Bladder microvascular endothelial cell (primary cell): ENCODE measurements around the gene GLRA1. TPM values are rescaled to one million over a fixed set of nuclear protein-coding genes. Genes with fewer than 3 reads are reported as not detected.

Experiments
- total RNA-seq: library from RNA; depleted of rRNA; stranded (reverse); fragments of >200 nt; gene quantifications from 2 replicates; pipeline ENCODE4 v1.2.3, GENCODE V29; 2014

GLRA1 gene
- not detected in 2 replicates for total RNA-seq

GRCh38 chr5:151924564-151925301, at the start of gene GLRA1:
GLRA1 (minus strand) TSS chr5:151924851; CDS start chr5:151924549, 302 bp downstream.

Other genes starting within 250 kb of the GLRA1 start
- 760 and 2,193 TPM in 2 replicates for gene SPARC, start 237.9 kb downstream of the GLRA1 start, total RNA-seq
- gene ATOX1, start 166.2 kb downstream of the GLRA1 start, total RNA-seq: 66.3 and 73.3 TPM in 2 replicates
- 140 and 240 TPM in 2 replicates for gene G3BP1, start 152.9 kb downstream of the GLRA1 start, total RNA-seq